Pulmonary artery endothelial cell (primary cell): Measurements from ENCODE around the gene AOAH. TPM values are rescaled to one million over a fixed set of nuclear protein-coding genes. Genes with fewer than 3 reads are reported as not detected.
"Not testable (repeated sequence)": the region's sequence is repeated elsewhere in the genome, so short reads cannot be mapped to it uniquely, and the experiment has no call there.

Source experiments
- DNase-seq: peaks from one replicate; pipeline ENCODE4 v3.0.0-alpha.2; 2011; ENCODE audit warnings: low read depth, low spot score
- total RNA-seq: library from RNA; depleted of rRNA; stranded (reverse); fragments of >200 nt; gene quantifications from 2 replicates; pipeline ENCODE4 v1.2.3, GENCODE V29; 2014

Gene AOAH
- total RNA-seq, 1 donor from 2014 or later, result not detected

GRCh38 chr7:36473454-36474282, 250.6 kb downstream of the AOAH start:
- no peak for DNase-seq

- no peak for DNase-seq
Measured at GRCh38 chr7:36472141-36472729, 252.1 kb downstream of the AOAH start.

- no peak for DNase-seq
Measured at GRCh38 chr7:36469236-36469635, 255.1 kb downstream of the AOAH start.

GRCh38 chr7:36468370-36469101, 255.8 kb downstream of the AOAH start:
- DNase-seq, result no peak

GRCh38 chr7:36466001-36466400, 258.3 kb downstream of the AOAH start:
- not testable (repeated sequence) for DNase-seq

- DNase-seq, result no peak
Measured at GRCh38 chr7:36464271-36464670, 260.0 kb downstream of the AOAH start.
